ENCODE measurements around the gene MTMR8.
"Not testable (repeated sequence)": the region's sequence is repeated elsewhere in the genome, so short reads cannot be mapped to it uniquely, and the experiment has no call there.

The MTMR8 gene

DNA sequence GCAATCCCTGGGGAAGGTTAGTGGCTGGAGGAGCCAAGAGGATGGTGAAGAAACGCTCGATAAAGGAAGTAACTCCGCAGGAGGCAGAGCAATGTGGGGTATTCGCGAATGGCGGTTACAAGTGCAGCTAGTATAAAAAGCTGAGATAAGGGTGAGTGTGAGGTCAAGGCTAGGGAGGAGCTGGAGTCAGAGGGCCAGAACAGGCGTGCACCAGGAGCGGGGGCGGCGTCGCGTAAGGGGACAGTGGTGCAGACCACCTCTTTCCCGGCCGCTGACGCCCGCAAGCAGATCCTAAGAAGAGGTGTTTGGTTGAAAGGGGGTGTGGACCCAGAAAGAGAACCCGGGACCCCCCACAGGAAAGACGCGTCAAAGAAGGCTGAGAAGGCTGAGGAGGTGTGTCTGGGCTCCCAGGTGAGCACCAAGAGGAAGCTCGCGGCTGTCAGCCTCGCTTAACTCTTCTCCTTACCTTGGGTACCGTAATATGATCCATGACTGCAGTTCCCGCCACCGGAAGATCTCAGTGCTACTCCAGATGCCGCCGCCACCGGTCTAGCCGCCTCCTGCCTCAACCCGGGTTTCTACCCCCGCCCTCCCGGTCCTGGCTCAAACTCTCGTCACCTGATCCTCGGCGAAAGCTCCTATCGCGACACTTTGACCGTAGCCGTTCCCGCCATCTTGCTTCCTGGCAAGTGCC is at the start of gene MTMR8:
Gene MTMR8 (minus strand): TSS at position 579 of the 694 bp plus-strand sequence. CDS start 89 bp downstream, at position 490.
- no peak for DNase-seq (ENCODE audit: low read depth)

GRCh38 chrX:64439551-64439950 is 44.3 kb upstream of the MTMR8 start:
- DNase-seq (ENCODE audit: low read depth): no peak

DNA sequence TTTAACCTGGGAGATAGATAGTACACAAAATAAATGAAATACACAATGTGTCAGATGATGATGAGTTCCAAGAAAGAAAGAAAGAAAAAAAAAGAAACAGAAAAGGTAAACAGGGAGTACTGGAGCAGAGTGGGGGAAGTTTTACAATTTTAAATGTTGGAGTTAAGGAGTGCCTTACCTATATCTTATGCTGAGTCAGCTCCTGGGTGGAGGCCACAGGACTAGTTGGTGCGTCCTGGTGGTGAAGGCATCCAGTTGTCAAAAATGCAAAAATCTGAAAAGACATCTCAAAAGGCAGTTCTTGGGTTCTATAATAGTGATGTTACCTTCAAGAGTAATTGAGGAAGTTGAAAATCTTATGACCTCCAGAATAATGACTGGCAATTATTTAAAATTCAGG is 42.4 kb upstream of the MTMR8 start:
- no peak for DNase-seq (ENCODE audit: low read depth)

GRCh38 chrX:64437218-64437617 is 42.0 kb upstream of the MTMR8 start:
- no peak for DNase-seq (ENCODE audit: low read depth)

DNA sequence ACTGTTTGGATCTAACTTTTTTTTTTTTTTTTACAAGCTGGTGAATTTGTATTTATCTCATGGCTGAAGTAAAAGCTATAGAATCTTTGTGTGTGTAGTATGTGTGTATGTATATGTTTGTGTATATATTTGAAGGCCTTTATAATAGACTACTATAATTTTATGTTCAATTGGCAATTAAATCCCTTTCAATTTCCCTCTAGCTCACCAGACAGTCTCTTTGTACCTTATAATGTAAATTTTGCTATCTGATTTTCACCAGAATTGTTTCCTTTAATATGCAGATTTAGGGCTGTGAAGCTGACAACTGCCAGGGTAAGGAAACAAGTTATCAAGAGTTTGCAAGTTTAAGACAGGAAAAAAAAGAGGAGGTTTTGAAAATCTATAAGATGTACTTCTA is 33.1 kb upstream of the MTMR8 start:
- no peak for DNase-seq (ENCODE audit: low read depth)

- DNase-seq (ENCODE audit: low read depth): no peak
These were observed 32.5 kb upstream of the MTMR8 start for GRCh38 chrX:64427787-64428186.

DNA sequence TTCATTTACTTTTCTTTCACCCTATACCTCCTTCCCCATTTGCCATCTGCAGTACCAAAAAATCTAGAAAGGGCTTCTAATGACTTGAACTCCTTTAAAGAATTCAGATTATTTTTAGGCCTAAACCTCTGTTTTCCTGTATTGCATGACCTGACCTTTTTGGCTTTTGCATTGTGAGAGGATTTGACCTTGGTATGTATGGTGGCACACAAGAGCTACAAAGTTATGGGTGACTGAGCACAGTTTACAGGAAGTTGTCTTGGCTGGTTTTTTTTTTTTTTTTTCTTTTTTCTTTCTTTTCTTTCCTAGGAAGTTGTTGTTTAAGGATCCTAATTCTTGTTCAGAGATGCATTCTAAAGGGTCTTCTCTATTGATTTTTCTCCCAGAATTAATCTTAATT is 32.0 kb upstream of the MTMR8 start:
- no peak for DNase-seq (ENCODE audit: low read depth)

GRCh38 chrX:64409730-64410129 is 14.5 kb upstream of the MTMR8 start:
- not testable (repeated sequence) for DNase-seq (ENCODE audit: low read depth)

- no peak for DNase-seq (ENCODE audit: low read depth)
These were observed 2.8 kb upstream of the MTMR8 start for GRCh38 chrX:64398088-64398487.

DNA sequence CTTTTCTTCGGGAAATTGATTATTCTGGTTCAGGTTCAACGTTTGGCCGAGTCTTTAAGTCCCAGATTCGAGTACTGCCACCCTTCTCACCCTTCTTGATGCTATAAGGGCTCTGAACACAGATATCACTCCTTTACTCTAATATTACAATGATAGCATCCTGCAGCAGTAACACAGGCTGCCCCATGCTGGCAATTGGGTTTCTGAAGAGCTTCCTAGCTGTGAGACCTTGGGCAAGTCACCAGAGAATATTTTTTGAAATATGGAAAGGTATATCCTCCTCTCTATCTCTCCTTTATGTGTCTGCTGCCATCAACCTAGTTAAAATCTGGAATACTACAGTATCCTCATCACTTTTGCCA is 297 bp upstream of the MTMR8 start:
- DNase-seq (ENCODE audit: low read depth): no peak

DNA sequence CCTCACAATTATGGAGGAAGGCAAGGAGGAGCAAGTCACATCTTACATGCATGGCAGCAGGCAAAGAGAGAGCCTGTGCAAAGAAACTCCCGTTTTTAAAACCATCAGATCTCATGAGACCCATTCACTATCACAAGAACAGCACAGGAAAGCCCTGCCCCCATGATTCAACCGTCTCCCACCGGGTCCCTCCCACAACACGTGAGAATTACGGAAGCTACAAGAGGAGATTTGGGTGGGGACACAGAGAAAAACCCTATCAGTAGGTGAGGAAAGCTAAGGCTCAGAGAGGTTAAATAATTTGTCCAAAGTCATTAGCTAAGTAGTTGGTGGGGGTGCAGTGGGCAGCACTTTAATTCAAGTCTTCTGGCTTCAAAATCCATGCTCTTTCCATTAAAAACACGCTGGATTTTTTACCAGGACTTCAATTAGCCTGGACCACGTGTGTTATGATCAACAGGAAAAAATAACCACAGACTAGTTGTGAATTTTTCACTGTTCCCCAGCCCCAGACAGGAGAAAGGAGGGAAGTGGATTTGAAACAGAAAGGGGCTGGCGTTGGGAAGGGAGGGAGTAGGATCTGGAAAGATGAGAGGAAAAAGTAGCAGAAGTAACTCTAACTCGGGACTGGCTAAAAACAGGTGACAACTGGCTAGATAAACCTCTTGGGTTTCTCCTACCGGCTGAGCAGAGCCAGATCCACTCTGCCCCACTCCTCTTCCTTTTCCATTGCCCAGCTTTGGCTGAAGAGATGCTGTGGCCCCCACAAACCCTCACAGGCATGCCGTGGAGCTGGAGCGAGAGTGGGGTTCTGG is 986 bp downstream of the MTMR8 start:
- DNase-seq (ENCODE audit: low read depth): no peak

DNA sequence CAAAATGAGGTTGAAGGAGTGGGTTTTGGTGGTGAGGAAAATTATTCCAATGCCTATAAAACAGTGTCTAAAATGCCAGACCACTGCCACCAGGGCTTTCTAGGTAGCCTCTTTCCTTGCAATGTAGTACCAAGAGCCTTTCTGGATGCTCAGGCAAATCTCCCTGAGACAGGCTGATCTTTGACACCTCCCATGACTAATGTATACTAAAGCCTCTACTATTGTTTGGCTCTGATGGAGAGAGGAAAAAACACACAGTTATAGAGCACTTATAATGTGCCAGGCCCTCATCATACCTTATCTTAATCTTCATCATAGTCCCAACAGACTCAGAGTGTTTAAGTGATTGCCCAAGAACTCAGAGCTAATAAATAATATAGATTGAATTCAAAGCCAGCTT is 5.8 kb downstream of the MTMR8 start:
- no peak for DNase-seq (ENCODE audit: low read depth)

DNA sequence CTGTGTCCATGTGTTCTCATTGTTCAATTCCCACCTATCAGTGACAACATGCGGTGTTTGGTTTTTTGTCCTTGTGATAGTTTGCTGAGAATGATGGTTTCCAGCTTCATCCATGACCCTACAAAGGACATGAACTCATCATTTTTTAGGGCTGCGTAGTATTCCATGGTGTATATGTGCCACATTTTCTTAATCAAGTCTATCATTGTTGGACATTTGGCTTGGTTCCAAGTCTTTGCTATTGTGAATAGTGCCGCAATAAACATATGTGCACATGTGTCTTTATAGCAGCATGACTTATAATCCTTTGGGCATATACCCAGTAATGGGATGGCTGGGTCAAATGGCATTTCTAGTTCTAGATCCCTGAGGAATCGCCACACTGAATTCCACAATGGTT is 14.5 kb downstream of the MTMR8 start:
- not testable (repeated sequence) for DNase-seq (ENCODE audit: low read depth)

- DNase-seq (ENCODE audit: low read depth): no peak
These were observed 15.3 kb downstream of the MTMR8 start for GRCh38 chrX:64379924-64380323.

DNA sequence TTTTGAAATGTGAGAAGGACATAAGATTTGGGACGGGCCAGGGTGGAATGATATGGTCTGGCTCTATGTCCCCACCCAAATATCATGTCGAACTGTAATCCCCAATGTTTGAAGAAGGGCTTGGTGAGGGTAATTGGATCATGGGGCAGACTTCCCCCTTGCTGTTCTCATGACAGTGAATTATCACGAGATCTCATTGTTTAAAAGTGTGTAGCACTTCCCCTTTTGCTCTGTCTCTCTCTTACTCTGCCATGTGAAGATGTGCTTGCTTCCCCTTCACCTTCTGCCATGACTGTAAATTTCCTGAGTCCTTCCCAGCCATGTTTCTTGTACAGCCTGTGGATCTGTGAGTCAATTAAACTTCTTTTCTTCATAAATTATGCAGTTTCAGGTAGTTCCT is 17.5 kb downstream of the MTMR8 start:
- DNase-seq (ENCODE audit: low read depth): no peak

GRCh38 chrX:64352081-64352480 is 43.2 kb downstream of the MTMR8 start:
- DNase-seq (ENCODE audit: low read depth): no peak

DNA sequence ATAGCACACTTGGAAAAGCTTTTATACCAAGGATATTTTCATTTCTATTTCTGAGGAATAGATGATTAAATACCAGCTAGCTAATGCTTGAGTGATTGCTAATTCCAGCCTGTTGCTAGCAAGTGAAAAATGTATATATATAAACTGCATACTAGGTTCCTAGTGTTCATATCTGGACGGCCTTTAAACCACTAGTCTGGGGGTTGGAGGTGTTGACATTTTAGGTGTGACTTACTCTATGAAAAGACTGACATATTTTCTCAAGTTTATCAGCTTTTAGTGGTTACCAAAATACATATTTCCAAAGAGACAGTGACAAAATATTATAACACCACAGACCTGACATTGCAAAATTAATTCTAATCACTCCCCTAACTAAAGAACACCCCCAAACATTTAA is 44.7 kb downstream of the MTMR8 start:
- DNase-seq (ENCODE audit: low read depth): no peak

- DNase-seq (ENCODE audit: low read depth): no peak
These were observed 45.2 kb downstream of the MTMR8 start for GRCh38 chrX:64350047-64350446.

GRCh38 chrX:64342811-64343210 is 52.4 kb downstream of the MTMR8 start:
- no peak for DNase-seq (ENCODE audit: low read depth)

DNA sequence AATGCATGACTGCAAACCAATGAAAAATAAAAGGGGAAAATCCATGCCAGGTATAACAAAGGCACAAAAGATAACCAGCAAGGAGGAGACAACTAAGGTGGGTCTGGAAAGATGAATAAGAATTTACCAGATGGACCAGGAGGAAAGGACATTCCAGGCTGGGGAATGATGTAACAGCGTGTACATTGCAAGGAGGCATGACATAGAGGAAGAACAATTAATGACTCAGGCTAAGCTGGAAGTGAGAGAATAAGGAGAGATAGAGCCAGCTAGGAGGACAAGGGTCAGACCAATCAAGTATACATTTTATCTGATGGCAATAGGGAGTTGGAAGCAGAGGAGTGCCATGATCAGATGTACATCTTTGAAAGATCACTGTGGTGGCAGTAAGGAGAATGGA is 57.0 kb downstream of the MTMR8 start:
- DNase-seq (ENCODE audit: low read depth): no peak

- DNase-seq (ENCODE audit: low read depth): no peak
These were observed 60.8 kb downstream of the MTMR8 start for GRCh38 chrX:64334467-64334866.

DNA sequence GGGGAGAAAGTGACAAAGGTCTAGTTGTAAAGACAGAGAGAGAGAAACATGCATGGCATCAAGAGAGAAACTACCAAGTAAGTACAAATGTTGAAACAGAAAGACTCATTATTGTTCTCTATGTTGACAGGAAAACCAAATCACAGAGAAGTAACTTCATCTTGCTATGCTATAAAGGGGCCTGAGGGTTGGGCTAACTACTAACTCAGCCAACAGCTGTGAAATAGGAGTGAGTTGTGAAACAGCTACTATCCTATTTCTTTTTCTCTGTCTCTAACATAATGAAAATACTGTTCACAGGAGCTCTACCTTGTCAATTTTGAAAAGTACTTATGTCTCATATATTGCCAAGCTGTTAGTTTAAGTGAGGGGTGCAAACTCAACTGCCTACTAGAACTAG is 65.0 kb downstream of the MTMR8 start:
- DNase-seq (ENCODE audit: low read depth): no peak

GRCh38 chrX:64321507-64321906 is 73.7 kb downstream of the MTMR8 start:
- no peak for DNase-seq (ENCODE audit: low read depth)

GRCh38 chrX:64313624-64314023 is 81.6 kb downstream of the MTMR8 start:
- DNase-seq (ENCODE audit: low read depth): no peak

All from amniotic epithelial cell (primary cell).